Epidermal melanocyte (primary cell): Measurements from ENCODE around the gene SKAP1.
"Not testable (repeated sequence)": the region's sequence is repeated elsewhere in the genome, so short reads cannot be mapped to it uniquely, and the experiment has no call there.

ENCODE experiments used
- DNase-seq: peaks from one replicate; pipeline ENCODE4 v3.0.0; 2011; ENCODE audit warnings: low spot score; ENCODE audit not compliant: insufficient read length

SKAP1 gene

GRCh38 chr17:48373130-48373830 lies 56.7 kb downstream of the SKAP1 start:
- DNase-seq: no peak

GRCh38 chr17:48368967-48369366 lies 61.0 kb downstream of the SKAP1 start:
- DNase-seq: not testable (repeated sequence)

- no peak for DNase-seq
Observed at GRCh38 chr17:48368352-48368908, 61.6 kb downstream of the SKAP1 start.

- no peak for DNase-seq
Observed at GRCh38 chr17:48363161-48363560, 66.9 kb downstream of the SKAP1 start.

GRCh38 chr17:48360861-48361633 lies 69.0 kb downstream of the SKAP1 start:
- DNase-seq: not testable (repeated sequence)

GRCh38 chr17:48357779-48358602 lies 72.0 kb downstream of the SKAP1 start:
- no peak for DNase-seq

GRCh38 chr17:48356866-48357265 lies 73.1 kb downstream of the SKAP1 start:
- no peak for DNase-seq

- no peak for DNase-seq
Observed at GRCh38 chr17:48352630-48353029, 77.4 kb downstream of the SKAP1 start.

- DNase-seq: peak; percentile 34
Observed at GRCh38 chr17:48351911-48352332, 78.1 kb downstream of the SKAP1 start.

GRCh38 chr17:48348352-48348751 lies 81.7 kb downstream of the SKAP1 start:
- no peak for DNase-seq

GRCh38 chr17:48347177-48347576 lies 82.8 kb downstream of the SKAP1 start:
- DNase-seq: no peak

- DNase-seq: no peak
Observed at GRCh38 chr17:48344251-48344650, 85.8 kb downstream of the SKAP1 start.

- DNase-seq: no peak
Observed at GRCh38 chr17:48340916-48341315, 89.1 kb downstream of the SKAP1 start.

- no peak for DNase-seq
Observed at GRCh38 chr17:48338720-48339119, 91.3 kb downstream of the SKAP1 start.

GRCh38 chr17:48337903-48338302 lies 92.1 kb downstream of the SKAP1 start:
- not testable (repeated sequence) for DNase-seq

- DNase-seq: no peak
Observed at GRCh38 chr17:48336986-48337385, 93.0 kb downstream of the SKAP1 start.

- no peak for DNase-seq
Observed at GRCh38 chr17:48335858-48336500, 94.0 kb downstream of the SKAP1 start.

- DNase-seq: no peak
Observed at GRCh38 chr17:48335146-48335784, 94.7 kb downstream of the SKAP1 start.

GRCh38 chr17:48333034-48333530 lies 96.9 kb downstream of the SKAP1 start:
- no peak for DNase-seq

GRCh38 chr17:48330887-48331286 lies 99.1 kb downstream of the SKAP1 start:
- DNase-seq: no peak
